Endothelial cell of umbilical vein (primary cell): ENCODE results near the gene SLC16A6. TPM values are rescaled to one million over a fixed set of nuclear protein-coding genes. Genes with fewer than 3 reads are reported as not detected.

Experiments used
- BruUV-seq: library from RNA; stranded (reverse); fragments of 400-500 nt; replicated peaks from 2 replicates; lab custom pipeline; 2021; lab: Mats Ljungman, UMichigan
- CTCF ChIA-PET: fragments of 300-600, 350-600 bp; sonication (Branson Sonifier 250); formaldehyde crosslinking; loops from one replicate; lab custom pipeline; 2021; ENCODE audit warnings: antibody characterized with exemption, inconsistent platforms; lab: Charles Lee
- POLR2A ChIA-PET: fragments of 300-600, 350-600 bp; sonication (Branson Sonifier 250); formaldehyde crosslinking; loops from one replicate; lab custom pipeline; 2021; ENCODE audit warnings: antibody characterized with exemption, inconsistent platforms; lab: Charles Lee
- DNase-seq: peaks from one replicate; pipeline ENCODE4 v3.0.0-alpha.2; 2011; ENCODE audit warnings: low read depth, low spot score
- FAIRE-seq: peaks from 2 replicates; lab custom pipeline; 2011; peaks lifted over from hg19 to GRCh38; lab: Jason Lieb, UNC
- H2AFZ ChIP-seq: 2 replicates; pipeline ENCODE4 v1.6.0; 2012; ENCODE audit warnings: low read depth, low read length, control low read depth, inconsistent platforms
- H3K27ac ChIP-seq: 2 replicates; pipeline ENCODE4 v1.5.1; 2011; ENCODE audit warnings: low read depth, mild to moderate bottlenecking, control low read depth, low read length, moderate library complexity; ENCODE audit not compliant: insufficient read depth
- H3K27me3 ChIP-seq, 2 experiments: 2 replicates each; pipeline versions ENCODE4 v1.6.0 to v1.6.1; 2011; ENCODE audit warnings: low read length in 2 of 2, mixed read lengths in 1 of 2; ENCODE audit not compliant: control insufficient read depth in 2 of 2, insufficient read depth in 2 of 2
- H3K36me3 ChIP-seq, 2 experiments: 2 replicates in 1 of 2; 3 replicates in 1 of 2; pipeline ENCODE4 v1.5.1; 2011; ENCODE audit warnings: low read length in 2 of 2, mild to moderate bottlenecking in 1 of 2, moderate library complexity in 1 of 2; ENCODE audit not compliant: control insufficient read depth in 2 of 2, insufficient read depth in 2 of 2; ENCODE audit errors: extremely low read depth in 1 of 2
- H3K4me1 ChIP-seq: 3 replicates; pipeline ENCODE4 v1.5.1; 2011; ENCODE audit warnings: mild to moderate bottlenecking, low read length; ENCODE audit not compliant: control insufficient read depth, insufficient read depth; ENCODE audit errors: extremely low read depth
- H3K4me2 ChIP-seq: 2 replicates; pipeline ENCODE4 v1.6.1; 2011; ENCODE audit warnings: low read length, control low read depth, mixed read lengths; ENCODE audit not compliant: insufficient read depth
- H3K4me3 ChIP-seq, 3 experiments: fragments of 200-600 bp in 1 of 3; sonication (generic), shearing (Covaris generic) in 1 of 3; replicated peaks in 1 of 3; 2 replicates each; pipeline ENCODE4 v1.5.1; 2011 to 2016; ENCODE audit warnings: control low read depth in 3 of 3, low read length in 3 of 3, mild to moderate bottlenecking in 2 of 3, inconsistent platforms in 1 of 3, low read depth in 1 of 3, moderate library complexity in 1 of 3; ENCODE audit not compliant: insufficient read depth in 1 of 3
- H3K79me2 ChIP-seq: 2 replicates; pipeline ENCODE4 v1.6.0; 2012; ENCODE audit warnings: low read length, inconsistent platforms; ENCODE audit not compliant: control insufficient read depth, insufficient read depth
- H3K9ac ChIP-seq: replicated peaks from 2 replicates; pipeline ENCODE3; 2011; ENCODE audit warnings: low read length, control low read depth; ENCODE audit not compliant: insufficient read depth; ENCODE audit errors: extremely low read depth
- H3K9me1 ChIP-seq: replicated peaks from 3 replicates; pipeline ENCODE4 v1.6.0; 2011; ENCODE audit warnings: mild to moderate bottlenecking, low read length; ENCODE audit not compliant: control insufficient read depth, insufficient read depth; ENCODE audit errors: extremely low read depth
- H3K9me3 ChIP-seq: replicated peaks from 2 replicates; pipeline ENCODE4 v1.5.1; 2012; ENCODE audit warnings: low read length, inconsistent platforms; ENCODE audit not compliant: control insufficient read depth, insufficient read depth
- H4K20me1 ChIP-seq: replicated peaks from 2 replicates; pipeline ENCODE3; 2011; ENCODE audit warnings: mild to moderate bottlenecking, low read length; ENCODE audit not compliant: control insufficient read depth, insufficient read depth; ENCODE audit errors: extremely low read depth
- EZH2 ChIP-seq: IDR thresholded peaks from 2 replicates; pipeline ENCODE4 v1.6.1; 2012; ENCODE audit warnings: borderline replicate concordance, low read depth, mild to moderate bottlenecking, moderate library complexity, low read length, inconsistent platforms; ENCODE audit not compliant: severe bottlenecking
- FOS ChIP-seq: IDR thresholded peaks from 2 replicates; pipeline ENCODE4 v1.6.1; 2011; ENCODE audit warnings: mild to moderate bottlenecking, low read length, moderate library complexity, borderline replicate concordance; ENCODE audit not compliant: insufficient read depth
- GATA2 ChIP-seq: IDR thresholded peaks from 2 replicates; pipeline ENCODE4 v1.7.0; 2011; ENCODE audit warnings: low read depth, mild to moderate bottlenecking, moderate library complexity, mixed read lengths, low read length; ENCODE audit not compliant: insufficient read length, insufficient read depth
- JUN ChIP-seq: IDR thresholded peaks from 2 replicates; pipeline ENCODE4 v1.6.1; 2011; ENCODE audit warnings: borderline replicate concordance, low read depth; ENCODE audit not compliant: insufficient read length, insufficient read depth
- MYC ChIP-seq: IDR thresholded peaks from one replicate; pipeline ENCODE4 v1.6.1; 2011; ENCODE audit warnings: mild to moderate bottlenecking, low read depth, low read length
- POLR2A ChIP-seq: IDR thresholded peaks from 2 replicates; pipeline ENCODE4 v1.6.1; 2012; ENCODE audit warnings: low read depth, mild to moderate bottlenecking, control low read depth, low read length
- POLR2AphosphoS5 ChIP-seq: IDR thresholded peaks from 2 replicates; pipeline ENCODE4 v1.6.1; 2012; ENCODE audit warnings: low read depth, mild to moderate bottlenecking, control low read depth, low read length, moderate library complexity; ENCODE audit not compliant: insufficient read depth
- dilution Hi-C: fragments of 300-500 bp; cut with MboI; formaldehyde crosslinking; loops from one replicate; pipeline ENCODE4 v1.15.0; 2019; ENCODE audit warnings: low sequenced_read_pairs; ENCODE audit not compliant: extremely low pct_ligation_motif_present
- intact Hi-C: fragments of 100-400 bp; cut with micrococcal nuclease; formaldehyde crosslinking; loops from one replicate; pipeline ENCODE4 v1.10.0; 2022
- polyA plus RNA-seq, 4 experiments: library from polyadenylated mRNA; depleted of rRNA in 3 of 4; stranded (reverse) in 3 of 4; unstranded in 1 of 4; fragments of >200 nt; gene quantifications; 2 replicates each; pipeline versions ENCODE4 v1.2.1 to v1.2.3, GENCODE V29; 2011 to 2012; ENCODE audit warnings: missing spikeins in 1 of 4
- total RNA-seq: library from RNA; stranded (reverse); gene quantifications from 2 replicates; pipeline ENCODE4 v1.2.3, GENCODE V29; 2021
- TF ChIP-seq, protein P1 (sequence below), 2 donors: IDR thresholded peaks; 1 replicate in 1 of 2; 2 replicates in 1 of 2; pipeline ENCODE4 v1.5.1; 2011; ENCODE audit warnings: low read length in 2 of 2, mild to moderate bottlenecking in 2 of 2, moderate library complexity in 2 of 2, control low read depth in 1 of 2, inconsistent platforms in 1 of 2, low read depth in 1 of 2; ENCODE audit not compliant: insufficient read depth in 1 of 2; ENCODE audit errors: extremely low read depth in 1 of 2
- TF ChIP-seq, protein P2 (sequence below): IDR thresholded peaks from 2 replicates; pipeline ENCODE4 v1.6.1; 2011; ENCODE audit not compliant: insufficient read depth, insufficient read length

Gene SLC16A6
- total and polyA plus RNA-seq, 2 donors (not counting 3 experiments of a cell fraction or from before 2014, with no cell fraction given): 0.65 to 0.91 TPM

DNA sequence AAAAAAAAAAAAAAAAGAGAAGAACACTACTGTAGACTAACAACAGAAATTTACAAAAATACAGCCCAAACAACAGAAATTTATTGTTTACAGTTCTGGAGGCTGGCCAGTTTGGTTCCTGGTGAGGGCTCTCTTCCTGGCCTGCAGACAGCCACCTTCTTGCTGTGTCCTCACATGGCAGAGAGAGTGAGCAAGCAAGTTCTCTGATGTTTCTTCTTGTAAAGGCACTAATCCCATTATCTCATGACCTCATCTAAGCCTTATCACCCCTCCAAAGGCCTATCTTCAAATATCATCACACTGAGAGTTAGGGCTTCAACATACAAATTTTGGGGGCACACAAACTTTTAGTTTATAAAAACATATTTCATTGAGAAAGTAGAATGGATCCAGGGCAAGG is 7.7 kb upstream of the SLC16A6 start:
- Histone ChIP-seq H3K9me1 (no peaks in the 10 kb centered on the region), H3K79me2 (no peaks in the 10 kb centered on the region), H3K4me3 (no peak overlapping the region), H3K27me3 (no peaks in the 10 kb centered on the region), H3K9ac (no peak overlapping the region), H3K27ac (no peak overlapping the region), H3K4me1 (peaks cover 23% of the 10 kb centered on the region), H4K20me1 (no peaks in the 10 kb centered on the region), H3K9me3 (no peaks in the 10 kb centered on the region), H3K36me3 (no peaks in the 10 kb centered on the region), H3K4me2 (no peak overlapping the region), H2AFZ (no peak overlapping the region)
- ChIA-PET POLR2A (no interaction called here), CTCF (interaction anchor here (2.0 kb wide), 1 partner anchor 100 kb away, joined by 8 read pairs; no protein-coding TSS in a partner anchor)
- DNase-seq (no peak), FAIRE-seq (no peak)
- intact Hi-C loops (no loop called here), dilution Hi-C loops (no loop called here)
- TF ChIP-seq EZH2 (no peak), GATA2 (no peak), FOS (no peak), MYC (no peak), POLR2AphosphoS5 (no peak), JUN (no peak), POLR2A (no peak)
- TF ChIP-seq, protein P1, sequence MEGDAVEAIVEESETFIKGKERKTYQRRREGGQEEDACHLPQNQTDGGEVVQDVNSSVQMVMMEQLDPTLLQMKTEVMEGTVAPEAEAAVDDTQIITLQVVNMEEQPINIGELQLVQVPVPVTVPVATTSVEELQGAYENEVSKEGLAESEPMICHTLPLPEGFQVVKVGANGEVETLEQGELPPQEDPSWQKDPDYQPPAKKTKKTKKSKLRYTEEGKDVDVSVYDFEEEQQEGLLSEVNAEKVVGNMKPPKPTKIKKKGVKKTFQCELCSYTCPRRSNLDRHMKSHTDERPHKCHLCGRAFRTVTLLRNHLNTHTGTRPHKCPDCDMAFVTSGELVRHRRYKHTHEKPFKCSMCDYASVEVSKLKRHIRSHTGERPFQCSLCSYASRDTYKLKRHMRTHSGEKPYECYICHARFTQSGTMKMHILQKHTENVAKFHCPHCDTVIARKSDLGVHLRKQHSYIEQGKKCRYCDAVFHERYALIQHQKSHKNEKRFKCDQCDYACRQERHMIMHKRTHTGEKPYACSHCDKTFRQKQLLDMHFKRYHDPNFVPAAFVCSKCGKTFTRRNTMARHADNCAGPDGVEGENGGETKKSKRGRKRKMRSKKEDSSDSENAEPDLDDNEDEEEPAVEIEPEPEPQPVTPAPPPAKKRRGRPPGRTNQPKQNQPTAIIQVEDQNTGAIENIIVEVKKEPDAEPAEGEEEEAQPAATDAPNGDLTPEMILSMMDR (IDR thresholded peaks at IDR 0.05; ENCODE audit: extremely low read depth in 1 of 2, insufficient read depth in 1 of 2, low read depth in 1 of 2, low read length in 2 of 2): no peak
- TF ChIP-seq, protein P2, sequence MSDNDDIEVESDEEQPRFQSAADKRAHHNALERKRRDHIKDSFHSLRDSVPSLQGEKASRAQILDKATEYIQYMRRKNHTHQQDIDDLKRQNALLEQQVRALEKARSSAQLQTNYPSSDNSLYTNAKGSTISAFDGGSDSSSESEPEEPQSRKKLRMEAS: no peak
- no TSS peak for BruUV-seq
